Ovary (tissue), 3 donors: ENCODE measurements around the gene MPHOSPH9.

Experiments used
- EP300 ChIP-seq: sonication (generic); formaldehyde crosslinking; IDR thresholded peaks from one replicate; pipeline ENCODE4 v1.6.1; 2017; ENCODE audit warnings: antibody characterized with exemption
- POLR2A ChIP-seq: fragments of 450-650 bp; IDR thresholded peaks from one replicate; pipeline ENCODE4 v1.6.1; 2017; ENCODE audit warnings: antibody characterized with exemption, mild to moderate bottlenecking, moderate library complexity
- TF ChIP-seq, protein P1 (sequence below), 3 donors: fragments of 450-650 bp in 2 of 3; fragments of 200-600 bp in 1 of 3; IDR thresholded peaks; one replicate each; pipeline versions ENCODE4 v1.5.1 to v1.8.0; 2016 to 2022; ENCODE audit warnings: antibody characterized with exemption in 3 of 3, mild to moderate bottlenecking in 1 of 3
- donor health status: DM: no; HTN: no; CAD: no.

DNA sequence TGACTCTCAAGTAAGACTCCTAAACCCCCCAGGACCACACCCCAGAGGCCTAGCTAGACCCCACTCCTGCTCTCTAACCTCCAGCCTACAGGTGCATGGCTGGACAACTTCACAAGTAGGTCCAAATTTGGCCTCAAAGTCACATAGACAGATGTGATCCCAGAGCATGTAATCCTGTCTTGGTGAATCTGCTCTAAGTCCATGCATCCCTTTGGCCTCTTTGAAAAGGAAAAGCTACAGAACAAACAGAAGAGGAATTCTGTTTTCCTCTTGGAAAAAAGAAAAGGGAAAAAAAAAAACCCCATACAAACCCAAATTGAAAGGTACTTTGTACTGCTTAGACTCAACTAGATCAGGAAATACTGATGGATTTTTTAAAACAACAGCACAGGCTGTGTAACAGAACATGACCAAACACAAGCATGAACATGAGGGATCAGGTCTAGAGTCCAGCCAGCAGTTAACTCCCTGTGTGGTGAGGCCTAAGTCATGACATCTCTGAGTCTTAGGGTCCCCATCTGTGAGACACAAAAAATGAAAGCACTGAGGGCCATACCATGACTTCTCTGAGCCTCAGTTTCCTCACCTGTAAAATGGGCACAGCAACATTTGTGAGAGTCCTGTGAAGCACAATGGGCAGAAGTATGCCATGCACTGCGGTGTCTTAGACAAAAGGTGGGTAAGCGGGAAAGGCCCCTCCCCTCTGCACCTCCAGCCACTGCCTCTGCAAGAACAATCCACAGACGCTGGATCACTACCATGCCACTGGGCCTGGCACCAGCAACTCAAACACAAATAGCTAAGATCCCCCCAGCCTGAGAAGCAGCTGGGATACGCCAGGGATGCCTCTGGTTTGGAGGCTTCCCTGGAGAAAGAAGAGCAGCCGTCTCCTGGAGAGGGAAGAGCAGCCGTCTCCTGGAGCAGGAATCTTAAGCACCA, 92.0 kb downstream of the MPHOSPH9 start:
- TF ChIP-seq, protein P1, sequence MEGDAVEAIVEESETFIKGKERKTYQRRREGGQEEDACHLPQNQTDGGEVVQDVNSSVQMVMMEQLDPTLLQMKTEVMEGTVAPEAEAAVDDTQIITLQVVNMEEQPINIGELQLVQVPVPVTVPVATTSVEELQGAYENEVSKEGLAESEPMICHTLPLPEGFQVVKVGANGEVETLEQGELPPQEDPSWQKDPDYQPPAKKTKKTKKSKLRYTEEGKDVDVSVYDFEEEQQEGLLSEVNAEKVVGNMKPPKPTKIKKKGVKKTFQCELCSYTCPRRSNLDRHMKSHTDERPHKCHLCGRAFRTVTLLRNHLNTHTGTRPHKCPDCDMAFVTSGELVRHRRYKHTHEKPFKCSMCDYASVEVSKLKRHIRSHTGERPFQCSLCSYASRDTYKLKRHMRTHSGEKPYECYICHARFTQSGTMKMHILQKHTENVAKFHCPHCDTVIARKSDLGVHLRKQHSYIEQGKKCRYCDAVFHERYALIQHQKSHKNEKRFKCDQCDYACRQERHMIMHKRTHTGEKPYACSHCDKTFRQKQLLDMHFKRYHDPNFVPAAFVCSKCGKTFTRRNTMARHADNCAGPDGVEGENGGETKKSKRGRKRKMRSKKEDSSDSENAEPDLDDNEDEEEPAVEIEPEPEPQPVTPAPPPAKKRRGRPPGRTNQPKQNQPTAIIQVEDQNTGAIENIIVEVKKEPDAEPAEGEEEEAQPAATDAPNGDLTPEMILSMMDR (IDR thresholded peaks at IDR 0.05), result no peak
- no peak for TF ChIP-seq EP300
- no peak for TF ChIP-seq POLR2A
